Right lobe of liver (tissue), 6 donors: Measurements from ENCODE around the gene BFSP1. TPM values are rescaled to one million over a fixed set of nuclear protein-coding genes. Genes with fewer than 3 reads are reported as not detected.

Experiments
- ATAC-seq, 4 donors: fragments of 200-7000 bp; cut with Tn5 transposase; one replicate each; pipeline ENCODE4 v1.9.1; 2020; ENCODE audit warnings: mild to moderate bottlenecking in 4 of 4, moderate library complexity in 4 of 4
- DNase-seq, 3 donors: peaks; one replicate each; pipeline ENCODE4 v3.0.0-alpha.2; 2020
- H3K27ac ChIP-seq, 3 donors: fragments of 200-600 bp; one replicate each; pipeline ENCODE4 v1.8.0; 2022
- H3K27me3 ChIP-seq, 2 donors: fragments of 200-600 bp; one replicate each; pipeline ENCODE4 v1.8.0; 2022
- H3K36me3 ChIP-seq, 4 donors: fragments of 200-600 bp; sonication (generic) in 1 of 4; one replicate each; pipeline versions ENCODE4 v1.5.1 to v1.8.0; 2017 to 2022; ENCODE audit warnings: control low read depth in 1 of 4
- H3K4me1 ChIP-seq, 4 donors: fragments of 200-600 bp; sonication (generic) in 1 of 4; one replicate each; pipeline versions ENCODE4 v1.5.1 to v1.8.0; 2017 to 2022; ENCODE audit warnings: control low read depth in 1 of 4
- H3K4me3 ChIP-seq, 3 donors: fragments of 200-600 bp; one replicate each; pipeline ENCODE4 v1.8.0; 2022
- H3K9me3 ChIP-seq, 4 donors: fragments of 200-600 bp; sonication (generic) in 1 of 4; one replicate each; pipeline versions ENCODE4 v1.5.1 to v1.8.0; 2017 to 2022; ENCODE audit warnings: control low read depth in 1 of 4
- POLR2A ChIP-seq: fragments of 450-650 bp; IDR thresholded peaks from one replicate; pipeline ENCODE4 v1.6.1; 2017; ENCODE audit warnings: antibody characterized with exemption, mild to moderate bottlenecking
- WGBS: methylation state at CpG from one replicate; pipeline ENCODE4 v1.1.6; 2018; ENCODE audit warnings: low coverage, low lambda C conversion rate; ENCODE audit not compliant: insufficient coverage; ENCODE audit errors: missing lambda C conversion rate; 5-methylcytosine and 5-hydroxymethylcytosine counted together
- intact Hi-C, 2 donors: fragments of 100-400 bp; cut with DNase I; formaldehyde crosslinking; loops; one replicate each; pipeline versions ENCODE4 v1.11.2 to v1.14.1; 2022
- total RNA-seq, 6 experiments: library from RNA; depleted of rRNA in 2 of 6; stranded (reverse); fragments of >200 nt in 2 of 6; fragmentation: NEBNext Ultra II Directional in 3 of 6; extraction: Animal tissue kit (Norgen Biotek cat#: 25700) in 3 of 6; gene quantifications; one replicate each; pipeline versions ENCODE4 v1.1.0 to v1.2.4, GENCODE V29; 2016 to 2023
- TF ChIP-seq, protein P1 (sequence below), 4 donors: fragments of 200-600 bp in 3 of 4; fragments of 450-650 bp in 1 of 4; IDR thresholded peaks; one replicate each; pipeline versions ENCODE4 v1.5.1 to v1.8.0; 2016 to 2022; ENCODE audit warnings: antibody characterized with exemption in 4 of 4, mild to moderate bottlenecking in 2 of 4
- donor health status: DM: no; HTN: yes; CAD: no.
- donor health status: DM: no; HTN: no; CAD: no.
- donor health status: DM: no; HTN: no; CAD: no.
- donor health status: DM: no; HTN: yes; CAD: no.
- donor health status: DM: no; HTN: yes; CAD: no.

Gene BFSP1
- total RNA-seq, 6 experiments from 2014 or later: 0.16 to 0.68 (median 0.25) TPM

- no peak overlapping the region for H3K4me3 ChIP-seq
- H3K4me1 ChIP-seq: peaks cover 0 to 11% (median 2%) of the 10 kb centered on the region in 4 donors
- peak; percentile 24 to 66 (median 58) for ATAC-seq
- 60% methylated on average over 7 of the region's 7 CpGs for WGBS
- intact Hi-C loops: no loop called here
- no peaks in the 10 kb centered on the region for H3K27me3 ChIP-seq
- DNase-seq: peak in 1 of 3 donors; percentile 25
- no peaks in the 10 kb centered on the region for H3K36me3 ChIP-seq
- TF ChIP-seq, protein P1, sequence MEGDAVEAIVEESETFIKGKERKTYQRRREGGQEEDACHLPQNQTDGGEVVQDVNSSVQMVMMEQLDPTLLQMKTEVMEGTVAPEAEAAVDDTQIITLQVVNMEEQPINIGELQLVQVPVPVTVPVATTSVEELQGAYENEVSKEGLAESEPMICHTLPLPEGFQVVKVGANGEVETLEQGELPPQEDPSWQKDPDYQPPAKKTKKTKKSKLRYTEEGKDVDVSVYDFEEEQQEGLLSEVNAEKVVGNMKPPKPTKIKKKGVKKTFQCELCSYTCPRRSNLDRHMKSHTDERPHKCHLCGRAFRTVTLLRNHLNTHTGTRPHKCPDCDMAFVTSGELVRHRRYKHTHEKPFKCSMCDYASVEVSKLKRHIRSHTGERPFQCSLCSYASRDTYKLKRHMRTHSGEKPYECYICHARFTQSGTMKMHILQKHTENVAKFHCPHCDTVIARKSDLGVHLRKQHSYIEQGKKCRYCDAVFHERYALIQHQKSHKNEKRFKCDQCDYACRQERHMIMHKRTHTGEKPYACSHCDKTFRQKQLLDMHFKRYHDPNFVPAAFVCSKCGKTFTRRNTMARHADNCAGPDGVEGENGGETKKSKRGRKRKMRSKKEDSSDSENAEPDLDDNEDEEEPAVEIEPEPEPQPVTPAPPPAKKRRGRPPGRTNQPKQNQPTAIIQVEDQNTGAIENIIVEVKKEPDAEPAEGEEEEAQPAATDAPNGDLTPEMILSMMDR (IDR thresholded peaks at IDR 0.05): no peak
- no peak for TF ChIP-seq POLR2A
- no peaks in the 10 kb centered on the region for H3K9me3 ChIP-seq
- H3K27ac ChIP-seq: peak overlapping the region; percentile 0 to 38 (median 13)
Observed at GRCh38 chr20:17558154-17558940, 27.2 kb upstream of the BFSP1 start.

DNA sequence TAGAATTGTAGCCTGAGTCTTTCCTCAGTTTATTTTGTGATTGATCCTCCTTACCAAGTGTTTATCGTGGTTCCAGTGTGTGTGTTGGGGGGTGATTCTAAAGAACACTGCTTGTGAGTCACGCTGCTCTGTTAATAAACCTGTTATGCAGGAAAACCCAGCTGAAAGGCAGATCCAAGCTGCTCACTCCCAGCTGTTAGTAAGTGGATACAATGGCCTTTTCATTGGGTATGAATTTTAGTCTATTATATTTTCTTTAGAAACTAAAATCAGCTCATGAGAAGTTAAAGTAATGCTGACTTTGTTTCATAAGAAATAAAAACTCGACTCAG, 26.5 kb upstream of the BFSP1 start:
- TF ChIP-seq, protein P1 (IDR thresholded peaks at IDR 0.05): no peak
- no peak for TF ChIP-seq POLR2A
- H3K27ac ChIP-seq: peak overlapping the region in 1 of 3 donors; percentile 19
- no peak overlapping the region for H3K4me3 ChIP-seq
- intact Hi-C loops: no loop called here
- ATAC-seq: no peak
- H3K9me3 ChIP-seq: no peaks in the 10 kb centered on the region
- peaks cover 0 to 11% (median 2%) of the 10 kb centered on the region in 4 donors for H3K4me1 ChIP-seq
- 73% methylated on average over 3 of the region's 3 CpGs for WGBS
- no peaks in the 10 kb centered on the region for H3K36me3 ChIP-seq
- no peaks in the 10 kb centered on the region for H3K27me3 ChIP-seq
- DNase-seq: no peak

DNA sequence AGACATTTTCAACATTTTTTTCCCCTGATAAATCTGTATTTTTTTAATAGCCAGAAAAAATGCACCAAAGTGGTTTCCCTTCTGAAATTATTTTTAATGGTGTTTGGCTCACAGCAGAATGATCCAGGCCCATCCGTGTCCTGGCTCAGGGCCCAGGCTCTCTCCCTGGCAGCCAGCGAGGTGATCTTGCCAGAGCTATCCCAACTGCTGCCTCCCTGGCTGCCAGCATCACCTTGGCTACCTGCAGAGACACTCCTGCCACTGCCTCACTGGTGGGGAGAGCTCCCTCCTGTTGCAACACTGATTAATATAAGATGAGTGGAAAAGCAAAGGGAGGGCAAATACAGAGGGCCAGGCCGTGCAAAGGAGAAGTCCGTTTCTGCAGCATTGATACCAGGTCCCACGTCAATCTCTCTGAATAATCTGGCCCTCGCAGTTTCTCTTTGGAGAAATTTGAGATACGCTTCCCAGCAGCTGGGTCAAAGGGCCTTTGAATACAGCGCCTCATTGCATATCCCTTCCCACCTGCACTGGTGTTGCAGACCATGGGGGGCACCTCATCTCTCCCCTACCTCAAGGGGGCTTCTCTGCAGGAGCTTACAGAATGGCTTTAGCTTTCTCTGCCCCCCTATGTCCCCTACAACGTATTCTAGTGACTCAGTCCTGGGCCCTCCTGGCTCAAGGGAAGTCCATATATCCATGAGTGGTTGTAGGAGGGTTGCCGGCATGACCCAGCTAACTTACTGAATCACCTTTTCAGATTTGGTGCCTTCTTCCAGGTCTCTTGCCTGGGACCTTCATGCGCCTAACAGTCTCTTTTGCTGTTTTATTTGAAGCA, 25.9 kb upstream of the BFSP1 start:
- ATAC-seq: peak; percentile 96 to 100 (median 99)
- 45% methylated on average over 8 of the region's 11 CpGs for WGBS
- DNase-seq: peak; percentile 84 to 94 (median 92)
- H3K9me3 ChIP-seq: no peaks in the 10 kb centered on the region
- H3K27ac ChIP-seq: peak overlapping the region in 1 of 3 donors; percentile 19
- no peaks in the 10 kb centered on the region for H3K36me3 ChIP-seq
- H3K4me3 ChIP-seq: no peak overlapping the region
- H3K4me1 ChIP-seq: peaks cover 0 to 11% (median 2%) of the 10 kb centered on the region in 4 donors
- no peak for TF ChIP-seq POLR2A
- TF ChIP-seq, protein P1 (IDR thresholded peaks at IDR 0.05): no peak
- no peaks in the 10 kb centered on the region for H3K27me3 ChIP-seq
- intact Hi-C loops: no loop called here

GRCh38 chr20:17555106-17555505, 23.9 kb upstream of the BFSP1 start:
- WGBS: 92% methylated on average over 3 of the region's 3 CpGs
- TF ChIP-seq POLR2A: no peak
- TF ChIP-seq, protein P1 (IDR thresholded peaks at IDR 0.05): no peak
- H3K27ac ChIP-seq: no peak overlapping the region

More at GRCh38 chr20:17555106-17555505, 23.9 kb upstream of the BFSP1 start:
- intact Hi-C loops: no loop called here
- H3K4me1 ChIP-seq: peaks cover 0 to 11% (median 2%) of the 10 kb centered on the region in 4 donors
- DNase-seq (no peak), ATAC-seq (no peak)
- H3K9me3 ChIP-seq: no peaks in the 10 kb centered on the region
- H3K36me3 ChIP-seq: no peaks in the 10 kb centered on the region
- H3K4me3 ChIP-seq: no peak overlapping the region
- no peaks in the 10 kb centered on the region for H3K27me3 ChIP-seq
